GM19324 (cell line): ENCODE results near the gene MAPK11.

Source experiments
- ATAC-seq: cut with Tn5 transposase; IDR thresholded peaks from one replicate; pipeline ENCODE4 v1.9.1; 2021; ENCODE audit warnings: mild to moderate bottlenecking, moderate library complexity; ENCODE audit not compliant: unreplicated experiment, low FRiP score

The MAPK11 gene

GRCh38 chr22:50251477-50252081 is 18.6 kb downstream of the MAPK11 start:
- ATAC-seq: no peak

GRCh38 chr22:50250555-50251476 is 19.4 kb downstream of the MAPK11 start, which contains the start of gene HDAC10:
TSS of gene HDAC10 (minus strand) at chr22:50251265. CDS start at chr22:50251032, 233 bp downstream.
- ATAC-seq: peak; percentile 55

- ATAC-seq: no peak
Observed at GRCh38 chr22:50250249-50250554, 20.0 kb downstream of the MAPK11 start.

- no peak for ATAC-seq
Observed at GRCh38 chr22:50249341-50250248, 20.6 kb downstream of the MAPK11 start.

- ATAC-seq: no peak
Observed at GRCh38 chr22:50248196-50249081, 21.7 kb downstream of the MAPK11 start.

DNA sequence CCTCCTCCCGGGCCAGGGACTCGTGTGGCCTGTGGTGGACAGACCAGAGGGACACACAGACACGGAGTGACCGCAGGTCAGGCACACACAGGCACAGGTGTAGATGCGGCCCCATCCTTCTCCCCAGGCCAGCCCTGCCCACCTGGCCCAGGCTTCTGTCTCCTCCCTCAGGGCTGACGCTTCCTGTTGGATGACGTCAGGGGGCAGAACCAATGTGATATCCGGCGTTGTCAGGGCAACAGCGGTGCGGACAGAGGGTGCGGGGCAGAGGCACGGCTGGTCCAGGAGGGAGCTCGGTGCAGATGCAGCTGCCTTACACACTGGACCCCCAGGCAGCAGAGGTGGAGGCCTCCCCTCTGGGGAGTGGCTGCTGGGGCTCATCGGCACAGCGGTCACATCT is 22.4 kb downstream of the MAPK11 start:
- no peak for ATAC-seq

- no peak for ATAC-seq
Observed at GRCh38 chr22:50246242-50247175, 23.7 kb downstream of the MAPK11 start.

DNA sequence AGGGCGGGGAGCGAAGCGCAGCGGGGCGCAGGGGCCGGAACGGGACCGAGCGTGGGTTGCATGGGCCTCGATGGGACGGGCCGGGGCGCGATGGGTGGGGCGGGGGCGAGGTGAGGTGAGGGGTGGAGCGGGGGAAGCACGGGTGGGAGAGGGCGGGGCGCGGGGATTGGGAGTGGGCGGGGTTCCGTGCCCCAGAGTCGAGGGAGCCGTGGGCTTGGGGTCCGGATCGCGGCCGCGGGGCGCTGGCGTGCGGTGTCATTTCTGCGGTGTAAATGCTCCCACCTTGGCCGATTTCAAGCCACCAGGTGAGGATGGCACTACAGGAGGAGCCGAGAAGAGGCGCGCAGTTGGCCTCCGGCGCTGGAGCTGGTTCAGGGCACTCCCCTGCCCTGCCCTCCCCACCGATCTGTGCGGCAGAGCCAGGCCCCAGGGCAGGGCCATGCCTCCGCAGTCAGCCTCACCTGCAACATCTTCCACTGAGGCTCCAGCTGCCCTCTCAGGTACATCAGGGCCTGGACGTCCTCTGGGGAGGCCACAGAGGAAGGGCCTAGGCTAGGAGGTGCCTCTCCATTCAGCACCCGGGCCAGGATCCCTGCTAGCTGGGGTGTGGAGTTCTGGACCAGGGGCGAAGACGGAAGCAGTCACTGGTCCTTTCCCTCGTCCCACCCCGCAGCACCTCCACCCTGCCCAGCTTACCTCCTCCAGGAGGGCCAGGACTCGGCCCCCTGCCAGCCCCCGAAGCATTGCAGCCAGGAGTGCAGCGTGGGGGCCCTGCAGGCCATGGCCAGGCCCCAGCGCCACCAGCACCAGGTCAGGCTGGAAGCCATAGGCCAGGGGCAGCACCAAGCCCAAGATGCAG is 24.7 kb downstream of the MAPK11 start:
- ATAC-seq: peak; percentile 7

GRCh38 chr22:50244420-50245213 is 25.6 kb downstream of the MAPK11 start, which contains the start of gene TUBGCP6:
TSS of gene TUBGCP6 (minus strand) at chr22:50245023. CDS start at chr22:50244459, 564 bp downstream.
- ATAC-seq: peak; percentile 78

DNA sequence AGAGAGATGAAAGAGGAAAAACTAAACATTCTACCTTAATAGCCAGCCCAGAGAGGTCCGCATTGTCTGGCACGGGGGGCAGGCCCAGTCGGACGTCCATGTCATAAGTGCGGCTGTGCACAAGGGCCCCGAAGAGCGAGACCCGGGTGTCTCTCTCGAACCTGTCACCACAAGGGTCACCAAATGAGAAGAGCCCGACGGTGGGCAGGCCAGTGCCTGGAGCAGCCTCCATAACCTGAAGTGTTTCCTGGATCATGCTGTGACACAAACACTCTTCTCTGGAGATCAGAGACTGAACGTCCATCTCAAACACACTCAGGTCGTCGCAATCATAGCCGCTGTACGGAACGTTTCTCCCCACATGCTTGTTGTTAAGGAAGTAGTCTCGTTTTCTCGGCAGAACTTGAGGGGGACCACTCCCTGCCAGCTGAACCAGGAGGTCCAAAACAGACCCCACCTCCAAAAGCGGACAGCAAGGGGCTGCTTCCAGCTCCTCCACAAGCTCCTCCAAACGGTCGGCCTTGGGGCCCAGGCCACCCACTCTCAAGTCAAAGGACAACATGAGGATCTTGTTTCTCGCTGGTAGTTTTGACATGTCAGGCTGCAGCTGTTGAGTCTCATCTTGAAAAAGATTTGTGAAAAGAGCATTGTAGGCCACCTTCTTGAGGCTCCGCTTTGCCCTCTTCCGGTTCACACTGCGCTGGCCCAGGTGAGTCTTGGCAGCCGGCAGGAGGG is 26.3 kb downstream of the MAPK11 start:
- ATAC-seq: no peak

GRCh38 chr22:50242406-50242949 is 27.7 kb downstream of the MAPK11 start:
- ATAC-seq: no peak

GRCh38 chr22:50238755-50239154 is 31.4 kb downstream of the MAPK11 start:
- ATAC-seq: no peak

DNA sequence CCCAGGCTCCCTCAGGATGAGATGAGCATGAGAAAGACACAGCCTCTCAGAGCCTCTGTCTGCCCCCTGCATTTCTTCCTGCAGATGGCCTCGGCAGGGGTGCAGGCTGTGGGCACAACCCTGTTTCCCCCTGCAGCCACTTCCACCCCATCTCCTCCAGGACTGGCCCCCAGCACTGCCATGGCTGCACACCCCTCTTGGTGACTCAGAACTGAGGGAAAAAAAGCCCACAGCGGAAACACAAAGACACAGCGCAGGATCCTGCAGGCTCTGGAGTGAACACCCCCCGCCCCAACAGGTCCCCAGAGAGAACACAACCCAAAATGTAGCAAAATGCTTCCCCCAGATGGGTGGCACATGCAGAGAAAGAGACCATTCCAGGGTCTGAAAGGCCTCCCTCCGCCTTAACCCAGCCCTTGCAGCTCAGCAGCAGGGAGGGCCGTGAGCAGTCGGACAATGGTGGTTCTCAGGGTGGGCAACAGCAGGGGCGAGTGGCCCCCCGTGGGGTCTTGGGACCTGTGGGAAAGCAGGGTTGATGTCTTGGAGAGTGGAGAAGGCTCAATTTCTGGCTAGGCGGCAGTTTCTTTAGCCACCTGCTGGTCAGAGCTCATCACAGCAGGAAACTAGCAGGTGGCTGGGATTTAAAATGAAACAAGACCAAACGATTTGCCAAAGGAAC is 33.3 kb downstream of the MAPK11 start:
- ATAC-seq: no peak

DNA sequence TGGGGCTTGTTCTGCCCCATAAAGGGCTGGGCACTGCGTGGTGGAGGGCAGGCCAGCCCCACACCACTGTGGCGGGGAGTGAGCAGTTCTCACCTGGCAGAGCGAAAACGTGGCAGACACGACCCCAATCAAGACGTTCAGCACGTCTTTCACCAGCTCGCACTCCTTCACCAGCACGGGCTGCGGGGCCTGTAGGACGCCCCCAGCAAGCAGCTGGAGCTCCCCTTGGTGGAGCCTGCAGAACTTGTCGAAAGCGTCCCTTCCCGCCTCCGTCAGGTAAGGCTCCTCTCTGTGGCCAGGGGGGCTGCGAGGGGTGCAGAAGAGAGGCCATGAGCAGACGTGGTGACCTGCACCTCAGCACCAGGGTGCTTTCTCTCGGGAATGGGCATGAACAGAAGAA is 37.0 kb downstream of the MAPK11 start:
- no peak for ATAC-seq

DNA sequence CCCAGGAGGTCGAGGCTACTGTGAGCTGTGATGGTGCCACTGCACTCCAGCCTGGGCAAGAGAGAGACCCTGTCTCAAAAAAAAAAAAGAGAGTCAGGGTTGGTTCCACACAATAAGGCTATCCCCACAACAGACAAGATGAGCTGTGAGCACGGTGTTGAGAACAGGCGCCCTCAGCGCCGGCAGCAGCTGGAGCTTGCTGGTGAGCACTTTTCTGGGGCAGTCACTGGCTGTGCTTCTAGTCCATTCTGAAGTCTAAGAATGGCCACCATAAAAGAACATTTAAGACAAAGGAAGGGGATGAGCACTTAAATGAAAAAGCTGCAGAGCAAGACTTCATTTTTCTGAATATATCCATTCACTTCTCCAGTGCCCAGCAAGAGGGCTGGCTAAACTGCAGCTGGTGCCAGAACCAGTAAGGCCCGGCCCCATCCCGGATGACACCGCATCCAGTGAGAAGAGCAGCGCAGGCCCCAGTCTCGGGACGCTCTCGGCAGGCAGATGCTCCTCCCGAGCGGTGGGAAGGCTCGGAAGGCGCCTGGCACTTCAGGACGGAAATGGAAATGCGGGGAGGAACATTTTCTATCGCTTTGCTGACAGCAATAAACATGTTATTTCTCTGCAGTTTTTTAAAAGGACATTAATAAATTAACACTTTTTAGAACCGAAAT is 37.6 kb downstream of the MAPK11 start:
- ATAC-seq: no peak
